ENCODE data around the gene TGFB3.
"Not testable (repeated sequence)": the region's sequence is repeated elsewhere in the genome, so short reads cannot be mapped to it uniquely, and the experiment has no call there.

TGFB3 gene

DNA sequence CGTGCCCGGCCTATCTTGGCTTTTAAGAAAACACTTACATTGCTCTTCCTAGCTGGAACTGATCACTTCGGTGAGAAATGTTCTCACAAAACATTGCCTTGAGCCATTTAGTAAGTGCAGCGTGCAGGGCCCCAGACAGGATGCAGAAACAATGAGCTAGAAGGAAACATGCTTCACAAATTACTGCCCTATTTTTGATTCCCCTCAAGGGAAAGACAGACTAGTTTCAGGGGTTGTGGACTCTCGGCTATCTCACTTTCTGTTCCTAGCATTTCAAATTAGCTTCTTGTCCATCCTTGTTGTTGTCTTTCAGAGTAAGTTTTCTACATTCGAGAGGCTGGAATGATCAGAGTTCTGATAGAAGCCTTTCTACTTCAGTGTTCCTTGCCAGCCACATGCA lies 21.6 kb downstream of the TGFB3 start:
- no peak for DNase-seq (ENCODE audit: low read depth)

DNA sequence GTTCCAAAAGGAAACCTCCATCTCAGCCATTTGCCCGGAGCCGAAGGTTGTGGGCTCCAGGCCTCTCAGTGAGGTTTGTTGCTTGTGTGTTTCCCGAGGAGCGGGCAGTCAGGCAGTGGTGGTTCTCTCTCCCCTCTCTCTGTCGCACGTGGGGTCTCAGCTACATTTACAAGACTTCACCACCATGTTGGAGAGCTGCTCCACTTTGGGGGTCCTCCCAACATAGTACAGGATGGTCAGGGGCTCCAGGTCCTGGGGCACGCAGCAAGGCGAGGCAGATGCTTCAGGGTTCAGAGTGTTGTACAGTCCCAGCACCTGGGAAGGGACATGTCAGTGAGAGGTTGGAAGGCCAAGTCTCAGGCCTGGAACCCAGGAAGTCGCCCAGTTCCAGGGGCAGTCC lies 22.8 kb downstream of the TGFB3 start:
- DNase-seq (ENCODE audit: low read depth), result no peak

DNA sequence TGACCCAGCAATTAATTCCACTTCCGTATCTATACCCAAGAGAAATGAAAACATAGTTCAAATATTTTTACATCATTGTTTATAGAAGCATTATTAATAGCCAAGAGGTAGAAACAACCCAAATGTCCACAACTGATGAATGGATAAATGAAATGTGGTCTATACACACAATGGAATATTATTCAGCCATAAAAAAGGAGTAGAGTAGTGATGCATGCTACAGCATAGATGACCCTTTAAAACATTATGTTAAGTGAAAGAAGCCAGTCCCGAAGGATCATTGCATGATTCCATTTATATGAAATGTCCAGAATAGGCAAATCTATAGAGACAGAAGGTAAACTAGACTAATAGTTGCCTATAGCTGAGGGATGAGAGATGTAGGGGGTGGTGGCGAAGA lies 29.3 kb downstream of the TGFB3 start:
- DNase-seq (ENCODE audit: low read depth), result no peak

DNA sequence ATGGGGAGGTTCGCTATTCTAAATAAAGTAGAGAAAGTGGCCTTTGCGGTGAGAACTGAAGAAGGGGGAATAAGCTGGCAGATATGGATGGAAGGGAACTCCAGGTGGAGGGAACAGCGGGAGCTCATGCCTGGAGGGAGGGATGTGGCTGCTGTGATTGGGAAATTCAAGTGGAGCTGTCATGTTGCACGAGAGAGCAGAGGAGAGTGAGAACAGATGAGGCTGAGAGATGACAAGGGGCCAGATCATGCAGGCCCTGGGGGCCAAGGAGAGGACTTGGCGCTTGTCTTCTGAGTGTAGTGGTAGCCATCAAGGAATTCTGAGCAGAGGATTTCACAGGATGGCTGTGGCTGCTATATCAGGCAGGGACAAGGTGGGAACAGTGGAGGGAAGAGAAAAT lies 35.0 kb downstream of the TGFB3 start:
- DNase-seq (ENCODE audit: low read depth), result no peak

DNA sequence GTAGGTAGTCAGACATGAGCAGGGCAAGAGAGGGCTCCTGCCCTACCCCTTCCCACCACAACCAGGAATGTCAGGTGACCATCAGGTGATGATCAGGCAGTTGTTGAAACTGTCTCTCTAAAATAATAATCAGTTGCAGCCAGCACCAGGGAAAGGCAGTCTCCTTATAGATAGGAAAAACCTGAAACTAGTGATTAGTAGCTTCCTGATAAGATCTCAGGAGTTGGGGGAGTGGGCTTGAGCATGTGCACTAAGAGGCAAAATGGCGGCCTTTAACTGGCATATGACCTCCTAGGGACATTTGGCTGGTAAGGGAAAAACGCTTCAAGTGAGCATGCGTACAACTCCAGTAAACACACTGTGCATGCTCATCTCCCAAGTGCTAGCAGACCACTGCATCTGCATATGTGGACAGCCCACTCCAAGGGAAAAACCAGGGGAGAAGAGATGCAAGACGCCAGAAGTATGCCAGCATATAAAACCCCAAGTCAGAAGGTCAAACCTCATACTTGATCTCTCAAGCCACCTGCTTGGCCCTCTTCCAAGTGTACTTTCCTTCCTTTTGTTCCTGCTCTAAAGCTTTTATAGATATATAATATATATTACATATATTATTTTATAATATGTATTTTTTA lies 37.1 kb downstream of the TGFB3 start:
- DNase-seq (ENCODE audit: low read depth), result no peak

DNA sequence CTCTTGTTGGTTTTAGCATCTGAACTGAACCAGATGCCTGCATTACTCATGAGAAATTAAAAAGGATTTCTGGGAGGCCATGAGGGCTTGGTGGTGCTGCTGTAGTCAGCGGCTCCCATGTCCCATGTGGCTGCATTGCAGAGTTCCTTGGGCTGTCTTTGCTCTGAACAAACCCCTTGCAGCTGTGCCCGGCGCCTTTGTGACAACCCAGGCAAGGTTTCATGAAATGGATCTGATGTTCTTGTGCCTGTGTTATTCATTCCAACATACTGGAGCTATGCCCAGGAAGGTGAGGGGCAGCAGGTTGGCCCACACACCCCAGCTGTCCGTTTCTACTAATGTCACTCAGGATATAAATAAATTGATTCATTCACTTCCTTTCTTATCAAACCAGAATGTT lies 40.8 kb downstream of the TGFB3 start:
- no peak for DNase-seq (ENCODE audit: low read depth)

DNA sequence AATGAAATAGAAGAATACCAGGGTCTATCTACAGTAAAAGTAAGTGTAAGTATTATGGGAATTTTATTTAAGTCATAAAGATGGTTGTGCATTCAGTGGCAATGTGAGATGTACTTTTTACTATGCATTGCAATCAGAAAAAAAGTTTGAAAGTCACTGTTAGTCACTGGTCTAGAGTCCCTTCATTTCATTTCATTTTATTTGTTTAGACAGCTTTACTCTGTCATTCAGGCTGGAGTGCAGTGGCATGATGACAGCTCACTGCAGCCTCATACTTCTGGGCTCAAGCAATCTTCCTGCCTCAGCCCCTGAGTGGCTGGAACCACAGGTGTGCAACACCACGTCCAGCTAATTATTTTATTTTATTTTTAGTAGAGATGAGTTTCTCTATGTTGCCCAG lies 42.6 kb downstream of the TGFB3 start:
- DNase-seq (ENCODE audit: low read depth), result no peak

DNA sequence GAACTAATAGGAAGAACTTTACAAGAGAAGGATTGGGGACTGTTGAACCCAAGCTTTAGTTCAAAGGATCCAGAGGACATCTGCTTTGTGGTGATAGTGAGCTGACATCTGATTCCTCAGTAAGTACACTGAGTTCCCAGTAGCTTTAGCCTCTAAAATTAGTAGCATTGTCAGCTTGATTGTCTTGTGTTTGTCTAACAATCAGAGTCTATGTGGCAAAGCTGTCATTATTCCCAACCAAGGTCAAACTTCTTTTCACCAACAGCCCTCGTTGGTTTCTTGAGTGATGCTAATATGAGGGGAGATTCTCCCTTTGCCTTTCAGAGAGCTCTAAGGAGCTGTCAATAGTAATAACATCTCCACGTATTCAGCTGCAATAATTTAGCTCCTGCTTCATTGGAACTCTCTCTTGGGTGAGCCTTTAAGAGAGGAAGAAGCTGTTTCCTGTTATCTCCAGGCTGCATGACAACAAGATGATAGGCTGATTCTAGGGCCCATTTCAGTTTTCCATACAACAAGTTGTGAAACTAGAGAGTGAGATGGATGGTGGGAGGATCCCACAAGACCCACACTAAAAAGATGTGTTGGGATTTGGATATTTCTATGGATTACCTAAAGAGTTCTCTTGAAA lies 46.7 kb downstream of the TGFB3 start:
- no peak for DNase-seq (ENCODE audit: low read depth)

DNA sequence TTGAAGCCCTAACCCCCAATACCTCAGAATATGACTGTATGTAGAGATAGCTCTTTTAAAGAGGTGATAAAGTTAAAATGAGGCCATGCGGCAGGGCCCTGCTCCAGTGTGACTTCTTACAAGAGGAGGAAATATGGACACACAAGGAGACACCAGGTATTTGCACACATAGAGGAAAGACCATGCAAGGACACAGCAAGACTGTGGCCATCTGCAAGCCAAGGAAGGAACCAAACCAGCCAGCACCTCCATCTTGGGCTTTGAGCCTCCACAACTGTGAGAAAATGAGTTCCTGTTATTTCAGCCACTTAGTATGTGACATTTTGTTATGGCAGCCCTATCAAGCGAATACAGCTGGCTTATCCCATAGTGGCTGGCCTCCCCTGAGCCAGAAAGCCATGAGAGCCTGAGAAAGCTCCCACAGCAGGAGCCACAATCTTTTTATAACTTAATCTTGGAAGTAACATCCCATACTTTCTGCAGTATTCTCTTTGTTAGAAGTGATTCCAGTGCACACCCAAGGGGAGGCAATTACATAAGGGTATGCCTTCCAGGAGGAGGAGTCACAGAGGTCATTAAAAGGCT lies 48.0 kb downstream of the TGFB3 start:
- DNase-seq (ENCODE audit: low read depth), result no peak

DNA sequence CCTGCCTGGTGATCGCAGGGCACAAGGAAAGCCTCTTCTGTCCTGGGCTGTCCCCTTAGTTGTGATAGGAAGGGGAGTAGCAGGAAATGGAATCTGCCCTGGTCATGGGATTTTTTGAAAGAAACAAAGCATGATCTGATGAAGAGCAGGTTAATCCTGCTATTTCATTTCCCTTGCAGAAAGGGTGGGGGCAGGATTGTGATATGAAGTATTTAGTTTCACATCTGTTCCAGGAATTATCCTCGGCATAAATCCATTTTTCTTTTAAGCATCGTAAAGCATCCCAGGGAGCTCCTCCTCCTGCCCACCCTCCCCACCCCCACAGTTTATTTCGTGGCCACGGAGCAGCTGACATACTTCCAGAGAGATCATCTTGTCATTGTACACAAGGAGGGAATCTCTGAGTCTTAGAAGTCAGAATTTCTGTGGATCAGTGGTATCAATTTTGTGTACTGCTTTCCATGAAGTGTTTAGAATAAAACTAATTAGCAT lies 53.1 kb downstream of the TGFB3 start:
- DNase-seq (ENCODE audit: low read depth), result no peak

DNA sequence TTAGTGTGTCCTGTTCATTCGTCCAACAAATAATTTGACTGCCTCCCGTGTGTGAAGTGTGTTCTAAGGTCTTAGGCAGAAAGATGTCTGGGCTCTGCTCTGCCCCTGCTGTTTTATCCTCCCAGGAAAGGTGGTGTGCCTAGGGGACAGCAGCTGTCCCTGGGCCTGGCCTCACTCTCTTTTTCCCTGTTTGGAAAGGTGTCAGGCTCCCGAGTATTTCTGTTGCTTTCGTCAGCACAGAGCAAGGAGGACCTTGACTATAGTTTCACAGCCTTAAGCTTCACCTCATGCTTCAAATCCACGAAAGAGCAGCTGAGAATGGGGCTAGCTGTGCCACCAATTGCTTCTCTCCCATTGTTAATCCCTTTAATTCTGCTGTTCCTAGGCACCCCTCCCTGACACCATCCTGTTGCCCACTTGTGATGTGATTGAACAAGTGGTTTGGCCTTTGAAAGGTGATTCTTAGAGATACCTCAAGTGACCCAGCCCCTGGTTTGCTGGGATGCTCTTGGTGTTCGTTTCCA lies 54.2 kb downstream of the TGFB3 start:
- DNase-seq (ENCODE audit: low read depth), result no peak

DNA sequence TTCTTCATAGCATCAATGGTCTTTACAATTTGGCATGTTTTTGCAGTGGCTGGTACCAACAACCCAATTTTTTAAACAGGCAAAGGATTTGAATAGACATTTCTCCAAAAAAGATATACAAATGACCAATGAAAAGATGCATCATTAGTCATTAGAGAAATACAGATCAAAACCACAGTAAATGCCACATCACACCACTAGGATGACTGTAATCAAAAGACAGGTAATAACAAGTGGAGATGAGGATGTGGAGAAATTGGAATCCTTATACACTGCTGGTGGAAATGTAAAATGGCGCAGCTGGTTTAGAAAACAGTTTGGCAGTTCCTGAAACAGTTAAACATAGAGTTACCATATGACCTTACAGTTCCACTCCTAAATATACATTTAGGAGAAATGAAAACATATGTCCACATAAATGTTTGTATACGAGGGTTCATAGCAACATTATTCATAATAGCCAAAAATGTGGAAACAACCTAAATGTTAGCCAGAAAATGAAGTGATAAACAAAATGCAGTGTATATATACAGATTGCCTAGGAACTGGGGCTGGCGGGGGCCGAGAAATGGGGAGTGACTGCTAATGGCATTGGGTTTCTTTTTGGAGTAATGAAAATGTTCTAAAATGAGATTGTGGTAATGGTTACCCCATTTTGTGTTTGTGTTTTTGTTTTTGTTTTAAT lies 55.2 kb downstream of the TGFB3 start:
- DNase-seq (ENCODE audit: low read depth), result no peak

DNA sequence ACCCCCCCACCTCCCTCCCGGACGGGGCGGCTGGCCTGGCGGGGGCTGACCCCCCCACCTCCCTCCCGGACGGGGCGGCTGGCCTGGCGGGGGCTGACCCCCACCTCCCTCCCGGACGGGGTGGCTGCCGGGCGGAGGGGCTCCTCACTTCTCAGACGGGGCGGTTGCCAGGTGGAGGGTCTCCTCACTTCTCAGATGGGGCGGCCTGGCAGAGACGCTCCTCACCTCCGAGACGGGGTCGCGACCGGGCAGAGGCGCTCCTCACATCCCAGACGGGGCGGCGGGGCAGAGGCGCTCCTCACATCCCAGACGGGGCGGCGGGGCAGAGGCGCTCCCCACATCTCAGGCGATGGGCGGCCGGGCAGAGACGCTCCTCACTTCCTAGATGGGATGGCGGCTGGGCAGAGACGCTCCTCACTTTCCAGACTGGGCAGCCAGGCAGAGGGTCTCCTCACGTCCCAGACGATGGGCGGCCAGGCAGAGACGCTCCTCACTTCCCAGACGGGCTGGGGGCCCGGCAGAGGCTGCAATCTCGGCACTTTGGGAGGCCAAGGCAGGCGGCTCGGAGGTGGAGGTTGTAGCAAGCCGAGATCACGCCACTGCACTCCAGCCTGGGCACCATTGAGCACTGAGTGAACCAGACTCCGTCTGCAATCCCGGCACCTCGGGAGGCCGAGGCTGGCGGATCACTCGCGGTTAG lies 56.5 kb downstream of the TGFB3 start:
- DNase-seq (ENCODE audit: low read depth), result not testable (repeated sequence)

DNA sequence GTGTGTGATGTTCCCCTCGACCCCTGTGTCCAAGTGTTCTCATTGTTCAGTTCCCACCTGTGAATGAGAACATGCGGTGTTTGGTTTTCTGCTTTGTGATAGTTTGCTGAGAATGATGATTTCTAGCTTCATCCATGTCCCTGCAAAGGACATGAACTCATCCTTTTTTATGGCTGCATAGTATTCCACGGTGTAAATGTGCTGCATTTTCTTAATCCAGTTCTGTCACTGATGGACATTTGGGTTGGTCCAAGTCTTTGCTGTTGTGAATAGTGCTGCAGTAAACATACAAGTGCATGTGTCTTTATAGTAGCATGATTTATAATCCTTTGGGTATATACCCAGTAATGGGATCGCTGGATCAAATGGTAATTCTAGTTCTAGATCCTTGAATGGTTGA lies 61.4 kb downstream of the TGFB3 start:
- DNase-seq (ENCODE audit: low read depth), result not testable (repeated sequence)

DNA sequence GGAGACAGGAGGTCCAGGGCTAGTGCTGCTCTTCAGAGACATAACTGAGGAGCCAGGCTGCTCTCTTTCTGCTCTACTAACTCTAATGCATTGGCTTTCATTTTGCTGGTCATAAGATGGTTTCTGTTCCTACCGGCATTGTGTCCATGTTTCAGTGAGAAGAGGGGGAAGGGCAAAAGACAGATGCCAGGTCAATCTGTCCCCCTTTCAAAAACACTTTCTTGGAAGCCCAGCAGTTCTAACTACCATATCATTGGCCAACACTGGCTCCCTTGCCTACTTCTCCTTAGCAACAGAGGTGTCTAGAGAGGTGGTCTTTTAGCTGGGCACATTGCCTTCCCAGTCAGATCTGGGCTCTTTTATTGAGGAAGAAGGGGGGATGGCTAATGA lies 63.9 kb downstream of the TGFB3 start:
- no peak for DNase-seq (ENCODE audit: low read depth)

DNA sequence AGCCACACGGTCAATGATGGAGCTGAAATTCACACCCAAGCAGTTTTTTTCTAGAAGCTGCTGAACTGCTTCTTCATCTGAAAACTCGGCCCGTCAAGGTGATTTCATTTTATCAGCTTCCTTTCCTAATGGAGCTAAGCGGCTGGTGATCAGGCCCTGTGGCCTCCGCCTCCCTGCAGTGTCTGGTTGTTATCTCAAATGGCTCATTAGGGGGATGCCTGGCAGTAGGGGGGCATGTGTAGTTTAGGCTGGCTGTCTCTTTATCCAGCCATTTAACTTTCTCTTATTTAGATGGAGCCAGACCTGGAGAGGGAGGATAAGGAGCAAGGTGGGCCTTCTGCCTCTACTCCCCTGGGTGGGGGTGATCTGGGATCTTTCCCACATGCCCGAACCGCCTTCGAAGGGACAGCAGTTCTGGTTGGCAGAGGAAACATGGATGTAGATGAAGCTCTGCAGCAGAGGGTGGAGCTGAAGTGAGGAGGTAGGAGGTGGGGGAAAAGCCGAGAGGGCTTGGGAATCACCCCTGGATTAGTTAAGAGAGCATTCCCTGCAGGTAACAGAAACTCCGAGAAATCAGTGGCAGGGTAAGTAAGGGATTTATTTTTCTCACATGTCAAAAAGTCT lies 64.4 kb downstream of the TGFB3 start:
- DNase-seq (ENCODE audit: low read depth), result no peak

DNA sequence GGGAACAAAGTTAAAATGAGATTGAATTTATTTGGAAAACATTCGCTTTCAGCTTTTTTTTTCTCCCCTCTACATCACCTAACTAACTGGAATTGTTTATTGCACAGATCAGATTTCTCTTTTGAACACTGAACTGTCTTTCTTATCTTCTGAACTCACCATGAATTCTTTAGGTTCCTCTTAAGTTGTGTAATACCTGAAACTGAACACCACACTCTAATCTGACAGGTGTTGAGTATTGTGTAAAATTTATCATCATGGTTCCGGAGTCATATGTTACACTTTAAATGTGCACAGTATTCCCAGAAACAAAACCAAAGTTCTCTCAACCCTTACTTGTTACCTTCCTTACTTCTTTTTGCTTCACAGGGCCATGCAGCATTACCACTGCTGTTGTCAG lies 66.8 kb downstream of the TGFB3 start:
- no peak for DNase-seq (ENCODE audit: low read depth)

DNA sequence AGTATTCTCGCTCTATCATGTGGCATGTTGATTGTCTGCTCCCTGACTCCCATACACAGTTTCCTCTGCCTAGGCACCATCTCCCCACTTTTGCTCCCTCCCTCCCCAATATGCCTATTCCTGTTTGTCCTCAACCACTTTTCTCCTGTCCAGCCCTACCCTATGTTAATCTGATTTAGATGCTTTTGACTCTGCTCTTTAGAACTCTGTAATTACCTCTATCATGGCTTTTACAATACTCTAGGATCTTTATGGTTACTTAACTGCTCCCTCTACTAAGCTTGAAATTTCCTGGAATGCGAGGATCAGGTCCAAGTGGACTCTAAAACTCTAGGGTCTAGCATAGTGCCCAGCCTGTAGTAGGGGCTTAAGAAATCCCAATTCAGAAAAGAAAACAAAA lies 68.6 kb downstream of the TGFB3 start:
- no peak for DNase-seq (ENCODE audit: low read depth)

DNA sequence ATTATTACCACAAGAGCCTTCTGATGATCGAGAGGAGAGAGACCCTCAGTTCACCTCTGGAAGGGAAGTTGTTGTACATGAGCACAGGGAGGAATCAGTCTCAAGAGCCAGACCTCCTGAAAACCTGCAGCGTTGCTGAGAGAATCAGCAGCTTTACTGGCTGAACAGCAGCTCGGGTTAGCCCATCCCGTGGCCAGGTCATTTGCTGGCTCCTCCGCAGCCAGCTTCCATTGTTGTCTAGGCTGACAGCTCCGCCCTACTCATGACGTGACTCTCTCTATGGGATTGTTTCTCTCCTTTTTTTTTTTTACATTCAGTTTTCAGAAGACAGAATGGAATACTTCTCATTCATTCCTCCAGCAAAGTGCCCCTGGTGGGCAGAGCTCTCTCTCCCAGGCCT lies 69.9 kb downstream of the TGFB3 start:
- DNase-seq (ENCODE audit: low read depth), result no peak

DNA sequence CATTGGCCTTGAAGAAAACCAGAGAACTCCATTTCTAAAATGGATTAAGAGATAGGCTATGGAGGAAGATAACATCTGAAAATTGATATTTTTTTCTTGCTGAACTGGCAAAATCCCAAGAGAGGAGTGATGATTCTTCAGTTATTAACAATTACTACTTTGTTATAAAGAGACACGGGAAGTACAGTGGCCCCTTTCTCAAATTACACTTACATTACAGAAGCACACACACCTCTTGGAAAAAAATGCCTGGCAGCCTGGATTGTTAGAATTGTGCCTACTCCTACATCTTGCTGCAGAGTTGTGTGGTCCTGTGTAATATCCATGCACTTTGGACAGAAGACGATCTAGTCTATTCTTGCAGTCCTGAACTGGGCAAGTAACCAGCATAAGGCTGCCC lies 71.7 kb downstream of the TGFB3 start:
- DNase-seq (ENCODE audit: low read depth), result no peak

DNA sequence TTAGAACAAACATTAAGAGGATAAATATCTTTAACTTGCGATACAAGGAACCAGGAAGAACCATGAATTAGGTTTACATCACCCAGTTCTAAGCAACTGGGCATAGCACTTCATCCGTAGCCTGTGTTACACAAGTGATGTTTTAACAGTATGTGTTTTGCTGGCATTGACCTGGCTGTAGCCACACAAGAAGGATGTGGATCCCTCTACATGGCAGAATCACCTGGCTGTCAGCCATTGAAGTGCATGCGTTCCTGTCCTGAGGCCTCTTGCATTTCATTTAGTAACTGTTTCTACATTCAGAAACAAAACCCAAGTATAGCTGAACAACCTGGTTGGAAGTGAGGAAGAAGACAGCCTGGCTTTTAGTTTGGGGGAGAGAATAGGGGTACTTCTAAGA lies 72.2 kb downstream of the TGFB3 start:
- DNase-seq (ENCODE audit: low read depth), result no peak
